Measurements from ENCODE around the gene ACAP2. TPM values are rescaled to one million over a fixed set of nuclear protein-coding genes. Genes with fewer than 3 reads are reported as not detected.

The ACAP2 gene
- total RNA-seq, 1 donor from 2014 or later: 39.0 TPM

DNA sequence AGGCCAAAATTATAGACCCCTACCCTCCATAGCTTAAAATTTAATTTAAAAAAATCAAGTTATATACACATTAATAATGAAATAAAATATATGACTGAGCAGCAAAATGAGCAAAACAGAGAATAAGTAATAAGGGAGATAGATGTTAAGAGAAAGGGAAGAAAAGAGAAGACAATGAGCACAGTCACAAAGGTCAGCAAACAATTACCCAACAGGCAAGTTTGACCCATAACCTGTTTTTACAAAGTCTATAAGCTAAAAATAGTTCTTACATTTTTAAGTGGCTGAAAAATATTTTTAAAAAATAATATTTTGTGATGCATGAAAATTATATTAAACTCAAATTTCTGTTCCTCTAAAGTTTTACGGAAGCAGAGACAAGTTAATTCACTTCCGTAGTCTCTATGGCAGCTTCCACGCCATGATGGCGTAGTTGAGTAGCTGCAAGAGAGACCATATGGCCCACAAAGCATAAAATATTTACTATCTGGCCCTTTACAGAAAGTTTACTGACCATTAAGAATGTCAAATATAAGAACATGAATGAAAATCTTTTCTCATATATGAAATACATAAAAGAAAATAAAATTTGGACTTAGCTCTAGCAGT, 47.5 kb downstream of the ACAP2 start:
- Histone ChIP-seq H3K27me3 (ENCODE audit: control insufficient read depth, insufficient read depth, low read length) (no peaks in the 10 kb centered on the region), H3K4me3 (ENCODE audit: low read depth, low read length) (no peak overlapping the region), H3K36me3 (ENCODE audit: control insufficient read depth, insufficient read depth, low read length) (no peaks in the 10 kb centered on the region)
- no peak for TF ChIP-seq CTCF (IDR thresholded peaks at IDR 0.05; ENCODE audit: insufficient read depth, low read length, poor library complexity, severe bottlenecking)
- no peak for DNase-seq (ENCODE audit: low read depth)

GRCh38 chr3:195394700-195395099, 48.1 kb downstream of the ACAP2 start:
- Histone ChIP-seq H3K36me3 (ENCODE audit: control insufficient read depth, insufficient read depth, low read length) (no peaks in the 10 kb centered on the region), H3K27me3 (ENCODE audit: control insufficient read depth, insufficient read depth, low read length) (no peaks in the 10 kb centered on the region), H3K4me3 (ENCODE audit: low read depth, low read length) (no peak overlapping the region)
- TF ChIP-seq CTCF (IDR thresholded peaks at IDR 0.05; ENCODE audit: insufficient read depth, low read length, poor library complexity, severe bottlenecking): no peak
- DNase-seq (ENCODE audit: low read depth): no peak

- Histone ChIP-seq H3K36me3 (ENCODE audit: control insufficient read depth, insufficient read depth, low read length) (no peaks in the 10 kb centered on the region), H3K27me3 (ENCODE audit: control insufficient read depth, insufficient read depth, low read length) (no peaks in the 10 kb centered on the region), H3K4me3 (ENCODE audit: low read depth, low read length) (no peak overlapping the region)
- TF ChIP-seq CTCF (IDR thresholded peaks at IDR 0.05; ENCODE audit: insufficient read depth, low read length, poor library complexity, severe bottlenecking): no peak
- no peak for DNase-seq (ENCODE audit: low read depth)
Observed at GRCh38 chr3:195394024-195394423, 48.8 kb downstream of the ACAP2 start.

GRCh38 chr3:195388380-195388779, 54.4 kb downstream of the ACAP2 start:
- TF ChIP-seq CTCF (IDR thresholded peaks at IDR 0.05; ENCODE audit: insufficient read depth, low read length, poor library complexity, severe bottlenecking): no peak
- Histone ChIP-seq H3K36me3 (ENCODE audit: control insufficient read depth, insufficient read depth, low read length) (no peaks in the 10 kb centered on the region), H3K4me3 (ENCODE audit: low read depth, low read length) (no peak overlapping the region), H3K27me3 (ENCODE audit: control insufficient read depth, insufficient read depth, low read length) (no peaks in the 10 kb centered on the region)
- no peak for DNase-seq (ENCODE audit: low read depth)

DNA sequence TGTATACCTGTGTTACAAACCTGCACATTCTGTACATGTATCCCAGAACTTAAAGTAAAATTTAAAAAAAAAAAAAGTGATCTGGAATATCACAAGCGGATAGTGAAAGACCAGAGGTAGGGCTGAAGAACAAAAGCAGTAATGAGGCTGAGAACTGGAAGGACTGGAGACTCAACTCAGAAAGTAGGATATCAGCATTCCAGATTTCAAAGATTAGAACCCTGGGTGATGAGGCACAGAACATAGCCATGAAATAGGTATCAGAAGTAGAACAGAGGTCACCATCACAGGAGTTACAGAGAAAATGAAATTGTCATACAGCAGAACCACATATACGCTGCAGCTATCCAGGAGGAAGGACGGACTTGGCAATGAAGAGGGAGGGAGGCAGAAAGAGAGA, 56.1 kb downstream of the ACAP2 start:
- H3K36me3 ChIP-seq (ENCODE audit: control insufficient read depth, insufficient read depth, low read length): no peaks in the 10 kb centered on the region
- DNase-seq (ENCODE audit: low read depth): no peak
- TF ChIP-seq CTCF (IDR thresholded peaks at IDR 0.05; ENCODE audit: insufficient read depth, low read length, poor library complexity, severe bottlenecking): no peak

GRCh38 chr3:195385526-195385925, 57.3 kb downstream of the ACAP2 start:
- DNase-seq (ENCODE audit: low read depth): peak; percentile 51
- Histone ChIP-seq H3K4me3 (ENCODE audit: low read depth, low read length) (no peak overlapping the region), H3K36me3 (ENCODE audit: control insufficient read depth, insufficient read depth, low read length) (no peaks in the 10 kb centered on the region), H3K27me3 (ENCODE audit: control insufficient read depth, insufficient read depth, low read length) (no peaks in the 10 kb centered on the region)
- no peak for TF ChIP-seq CTCF (IDR thresholded peaks at IDR 0.05; ENCODE audit: insufficient read depth, low read length, poor library complexity, severe bottlenecking)

More for the DNA sequence above, 56.1 kb downstream of the ACAP2 start:
- Histone ChIP-seq H3K27me3 (ENCODE audit: control insufficient read depth, insufficient read depth, low read length) (no peaks in the 10 kb centered on the region), H3K4me3 (ENCODE audit: low read depth, low read length) (no peak overlapping the region)

All from kidney epithelial cell (primary cell).